Fibroblast of skin of left biceps (primary cell): ENCODE data around the gene PRDX1.

ENCODE experiments used
- DNase-seq, 2 experiments: peaks; one replicate each; pipeline ENCODE4 v3.0.0-alpha.2; 2013; ENCODE audit warnings: low read depth in 2 of 2

The PRDX1 gene

GRCh38 chr1:45465277-45465676, 56.4 kb downstream of the PRDX1 start:
- DNase-seq = no peak
